ENCODE data around the gene ANKFN1.

ANKFN1 gene

DNA sequence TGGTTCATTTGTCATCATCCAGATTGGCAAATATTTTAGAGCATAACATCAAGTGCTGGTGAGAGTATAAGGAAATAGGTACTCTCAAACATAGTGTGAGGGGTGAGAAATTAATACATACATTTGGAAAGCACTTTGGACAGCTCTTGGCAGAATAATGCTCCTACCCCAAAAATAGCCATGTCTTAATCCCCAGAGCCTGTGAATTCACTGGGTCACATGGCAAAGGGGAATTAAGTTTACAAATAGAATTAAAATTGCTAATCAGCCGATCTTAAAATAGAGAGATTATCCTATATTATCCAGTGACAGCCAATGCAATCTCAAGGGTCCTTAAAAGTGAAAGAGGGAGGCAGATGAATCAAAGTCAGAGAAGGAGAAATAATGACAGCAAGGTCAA lies 38.8 kb upstream of the ANKFN1 start:
- no peak overlapping the region for H3K4me3 ChIP-seq (ENCODE audit: low read length)
- no peak for DNase-seq (ENCODE audit: low read depth)
- TF ChIP-seq, protein P1, sequence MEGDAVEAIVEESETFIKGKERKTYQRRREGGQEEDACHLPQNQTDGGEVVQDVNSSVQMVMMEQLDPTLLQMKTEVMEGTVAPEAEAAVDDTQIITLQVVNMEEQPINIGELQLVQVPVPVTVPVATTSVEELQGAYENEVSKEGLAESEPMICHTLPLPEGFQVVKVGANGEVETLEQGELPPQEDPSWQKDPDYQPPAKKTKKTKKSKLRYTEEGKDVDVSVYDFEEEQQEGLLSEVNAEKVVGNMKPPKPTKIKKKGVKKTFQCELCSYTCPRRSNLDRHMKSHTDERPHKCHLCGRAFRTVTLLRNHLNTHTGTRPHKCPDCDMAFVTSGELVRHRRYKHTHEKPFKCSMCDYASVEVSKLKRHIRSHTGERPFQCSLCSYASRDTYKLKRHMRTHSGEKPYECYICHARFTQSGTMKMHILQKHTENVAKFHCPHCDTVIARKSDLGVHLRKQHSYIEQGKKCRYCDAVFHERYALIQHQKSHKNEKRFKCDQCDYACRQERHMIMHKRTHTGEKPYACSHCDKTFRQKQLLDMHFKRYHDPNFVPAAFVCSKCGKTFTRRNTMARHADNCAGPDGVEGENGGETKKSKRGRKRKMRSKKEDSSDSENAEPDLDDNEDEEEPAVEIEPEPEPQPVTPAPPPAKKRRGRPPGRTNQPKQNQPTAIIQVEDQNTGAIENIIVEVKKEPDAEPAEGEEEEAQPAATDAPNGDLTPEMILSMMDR (conservative IDR thresholded peaks at IDR 0.05; ENCODE audit: low read depth, low read length), result no peak

DNA sequence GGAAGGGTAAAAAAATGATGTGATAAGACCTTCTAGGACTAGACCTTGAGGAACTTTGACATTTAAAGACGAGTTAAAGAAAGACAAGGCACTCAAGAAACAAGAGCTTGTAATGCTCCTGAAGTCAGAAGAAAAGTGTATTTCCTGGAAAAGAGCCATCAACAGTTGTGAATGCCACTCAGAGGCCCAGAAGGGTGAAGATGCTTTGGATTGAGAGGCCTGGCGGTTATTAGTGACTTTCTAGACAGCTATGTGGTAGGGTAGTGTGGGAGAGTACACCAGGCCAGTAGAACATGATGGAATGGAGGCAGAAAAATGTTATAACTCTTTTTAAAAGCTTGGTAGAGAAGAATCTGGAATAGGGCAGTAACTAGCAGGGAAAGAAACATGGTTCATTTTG lies 34.1 kb upstream of the ANKFN1 start:
- no peak for DNase-seq (ENCODE audit: low read depth)

DNA sequence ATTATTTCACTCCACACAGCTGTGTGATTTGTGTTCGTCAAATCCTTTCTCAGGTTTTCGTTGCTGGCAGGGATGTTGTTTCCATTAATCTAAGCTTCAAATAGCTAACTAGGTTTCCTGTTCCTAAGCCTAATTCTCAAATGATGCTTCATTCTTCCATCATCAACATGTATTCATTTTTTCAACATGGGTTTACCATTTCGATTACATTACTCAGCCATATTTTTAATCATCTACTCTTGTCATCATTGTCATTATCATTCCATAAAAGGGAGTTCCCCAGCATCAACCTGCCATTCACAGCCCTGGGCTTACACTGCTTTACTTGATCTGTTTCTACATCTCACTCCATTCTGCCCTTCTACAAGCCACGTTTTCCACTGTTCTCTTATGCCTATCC lies 33.3 kb upstream of the ANKFN1 start:
- no peak overlapping the region for H3K4me3 ChIP-seq (ENCODE audit: low read length)
- no peak for DNase-seq (ENCODE audit: low read depth)
- TF ChIP-seq, protein P1 (conservative IDR thresholded peaks at IDR 0.05; ENCODE audit: low read depth, low read length), result no peak

More for the DNA sequence above, 34.1 kb upstream of the ANKFN1 start:
- TF ChIP-seq, protein P1 (conservative IDR thresholded peaks at IDR 0.05; ENCODE audit: low read depth, low read length), result no peak
- no peak overlapping the region for H3K4me3 ChIP-seq (ENCODE audit: low read length)

- no peak overlapping the region for H3K4me3 ChIP-seq (ENCODE audit: low read length)
- TF ChIP-seq, protein P1 (conservative IDR thresholded peaks at IDR 0.05; ENCODE audit: low read depth, low read length), result peak; percentile 27
- no peak for DNase-seq (ENCODE audit: low read depth)
These were observed 31.9 kb upstream of the ANKFN1 start for GRCh38 chr17:56121191-56122051.

DNA sequence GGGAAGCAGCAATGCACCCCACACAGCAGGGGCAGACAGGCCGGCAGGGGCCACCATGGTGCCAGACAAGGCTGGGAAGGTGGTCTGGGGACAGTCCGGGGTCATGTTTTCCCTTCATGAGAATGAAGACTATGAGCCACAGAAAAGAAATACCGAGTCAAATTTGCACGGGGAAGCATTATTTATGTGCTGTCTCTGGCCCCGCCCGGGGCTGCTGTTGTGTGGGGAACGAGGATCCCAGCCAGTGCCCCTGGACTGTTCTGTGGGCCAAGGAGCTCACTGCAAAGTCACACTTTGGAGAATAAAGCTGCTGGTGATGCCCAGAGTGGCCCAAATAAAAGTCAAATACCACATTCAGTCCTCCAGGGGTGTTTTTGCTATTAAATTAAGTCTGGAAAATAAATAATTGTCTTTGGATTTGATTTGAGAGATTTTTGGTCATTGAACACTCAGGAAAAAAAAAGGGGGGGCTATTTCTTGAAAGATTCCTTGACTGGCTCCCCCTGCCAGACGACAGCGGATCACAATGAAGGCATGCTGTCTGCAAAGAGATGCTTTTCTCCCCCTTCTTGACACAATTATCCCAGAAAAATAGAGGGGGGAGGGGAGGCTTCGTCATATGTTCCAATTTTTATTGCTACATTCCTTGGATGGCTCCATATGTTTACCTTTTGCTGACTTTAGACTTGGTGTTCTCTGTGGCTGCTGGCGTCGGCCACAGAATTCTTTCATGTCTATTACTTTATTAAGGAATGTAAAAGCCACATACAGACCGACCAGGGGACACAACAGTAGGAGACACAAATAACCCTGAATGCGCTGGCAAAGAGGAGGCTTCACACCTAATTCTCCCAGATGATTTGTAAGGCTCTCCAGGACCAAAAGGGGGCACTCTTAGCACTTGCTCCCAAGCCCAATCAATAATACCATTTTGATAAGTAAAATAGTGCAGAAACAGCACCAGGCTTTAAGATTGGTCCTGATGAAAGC lies 27.1 kb upstream of the ANKFN1 start:
- TF ChIP-seq, protein P1 (conservative IDR thresholded peaks at IDR 0.05; ENCODE audit: low read depth, low read length), result peak; percentile 72
- no peak overlapping the region for H3K4me3 ChIP-seq (ENCODE audit: low read length)
- DNase-seq (ENCODE audit: low read depth), result peak; percentile 10

DNA sequence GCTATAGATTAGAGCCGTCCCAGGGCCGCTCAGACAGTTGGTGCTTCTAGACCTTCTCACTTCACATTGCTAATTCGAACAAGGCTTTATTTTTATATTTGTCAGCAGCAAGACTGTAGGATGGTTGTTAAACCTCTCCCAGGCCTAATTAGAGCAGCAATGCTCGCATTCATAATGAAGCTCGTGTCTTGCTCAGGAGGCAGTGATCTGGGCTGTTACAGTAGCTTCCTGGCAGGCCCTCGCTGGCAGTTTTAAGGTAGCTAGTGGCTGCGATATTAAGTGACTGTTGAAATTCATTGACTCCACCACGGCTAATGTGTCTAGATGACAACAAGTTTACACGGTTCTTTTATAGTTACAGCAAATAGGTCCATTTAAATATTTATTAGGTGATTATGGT lies 23.2 kb upstream of the ANKFN1 start:
- H3K4me3 ChIP-seq (ENCODE audit: low read length), result no peak overlapping the region
- no peak for DNase-seq (ENCODE audit: low read depth)
- TF ChIP-seq, protein P1 (conservative IDR thresholded peaks at IDR 0.05; ENCODE audit: low read depth, low read length), result no peak

All from retinal pigment epithelial cell (primary cell).